NOMO-1 treated with DMSO at 0.1 percent for 48 hours (cell line): ENCODE measurements around the gene SETD9.

Experiments
- DNase-seq: peaks from one replicate; lab custom pipeline; 2025; ENCODE audit not compliant: unreplicated experiment; lab: John Stamatoyannopoulos, UW

Gene SETD9

DNA sequence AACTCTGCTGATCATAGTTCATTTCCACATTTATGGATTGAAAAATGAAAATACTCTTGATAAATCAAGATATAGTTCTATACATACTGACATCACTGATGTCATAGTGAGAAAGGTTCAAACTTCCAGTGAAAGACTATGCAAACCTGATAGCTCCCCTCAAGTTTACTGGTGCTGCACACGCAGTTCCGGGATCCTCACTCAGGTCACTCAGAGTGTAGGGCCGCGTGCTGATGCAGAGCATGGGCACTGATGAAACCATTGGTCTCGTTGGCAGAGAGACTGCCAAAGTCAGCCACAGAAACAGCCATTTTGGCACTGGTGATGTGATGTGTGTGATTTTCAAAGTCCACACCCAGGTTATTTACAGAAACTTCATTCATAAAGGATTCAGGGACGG, 13.5 kb downstream of the SETD9 start:
- no peak for DNase-seq

DNA sequence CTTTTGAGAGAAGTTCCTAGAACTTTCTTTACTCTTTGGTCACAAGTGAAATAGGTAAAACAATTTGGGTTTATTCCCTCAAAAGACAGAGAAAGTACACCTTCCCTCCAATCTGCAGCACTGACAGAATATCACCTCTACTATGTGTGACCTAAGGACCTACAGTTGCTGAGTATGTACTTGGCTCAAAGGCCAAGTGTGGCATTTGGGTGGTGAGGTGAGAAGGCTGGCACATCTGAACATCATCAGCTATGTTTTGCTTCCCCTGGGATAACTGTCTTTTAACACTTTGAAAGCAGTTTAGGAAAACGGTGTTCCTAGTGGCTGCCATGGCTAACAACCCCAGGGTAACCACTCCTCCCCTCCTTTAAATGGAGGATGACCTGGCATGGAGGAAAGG, 24.9 kb downstream of the SETD9 start:
- DNase-seq: no peak

DNA sequence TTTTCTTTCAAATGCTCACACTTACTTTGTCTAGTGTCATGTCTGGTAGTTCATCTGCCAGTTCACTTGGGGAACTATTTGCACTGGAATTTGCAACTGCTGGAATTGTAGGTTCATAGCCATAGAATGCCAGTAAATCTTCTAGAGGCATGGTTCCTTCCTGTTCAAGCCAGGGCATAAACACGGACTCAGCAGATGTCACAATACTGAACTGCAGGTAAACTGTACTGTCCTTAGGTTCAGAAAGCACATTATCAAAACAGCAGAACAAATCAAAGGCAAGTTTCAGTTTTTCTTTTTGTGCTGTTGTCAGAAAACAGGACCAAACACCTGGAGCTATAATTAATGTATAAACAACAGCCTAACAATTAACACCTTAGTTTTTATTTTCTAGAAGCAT, 29.5 kb downstream of the SETD9 start:
- no peak for DNase-seq

DNA sequence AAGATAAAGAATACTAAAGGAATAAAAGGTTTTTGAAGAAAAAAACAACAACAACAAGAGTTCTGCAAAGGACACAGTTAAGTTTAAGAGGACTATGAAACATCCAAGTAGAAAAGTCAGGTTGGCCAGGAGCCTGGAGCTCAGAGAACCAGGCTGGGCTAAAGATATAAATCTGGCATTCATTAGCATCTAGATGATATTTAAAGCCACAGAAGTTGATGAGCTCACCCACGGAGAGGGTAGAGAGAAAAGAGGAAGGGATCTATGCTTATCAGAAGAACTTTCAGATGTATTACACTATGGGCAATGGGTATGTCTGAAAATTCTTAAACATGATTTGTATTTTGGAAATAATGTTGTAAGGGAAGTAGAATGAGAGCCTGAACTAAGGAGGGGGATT, 32.6 kb downstream of the SETD9 start:
- no peak for DNase-seq

DNA sequence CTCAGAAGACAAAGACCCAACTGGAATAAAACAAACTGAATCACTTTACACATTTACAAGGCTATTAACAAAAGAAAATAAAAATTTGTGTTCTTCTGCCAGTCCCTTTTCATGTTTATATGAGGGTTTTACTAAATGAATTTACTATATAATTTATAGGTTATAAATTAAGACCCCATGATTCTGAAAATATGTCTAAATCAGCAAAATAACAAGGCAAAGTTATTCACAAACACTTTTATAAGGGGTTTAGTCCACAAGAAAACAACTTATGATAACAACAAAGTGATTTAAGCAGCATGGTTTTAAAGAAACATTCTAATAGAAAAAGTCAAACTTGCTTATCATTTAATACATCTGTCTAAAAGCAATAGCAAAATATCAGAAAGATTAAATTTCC, 37.7 kb downstream of the SETD9 start:
- DNase-seq: no peak

DNA sequence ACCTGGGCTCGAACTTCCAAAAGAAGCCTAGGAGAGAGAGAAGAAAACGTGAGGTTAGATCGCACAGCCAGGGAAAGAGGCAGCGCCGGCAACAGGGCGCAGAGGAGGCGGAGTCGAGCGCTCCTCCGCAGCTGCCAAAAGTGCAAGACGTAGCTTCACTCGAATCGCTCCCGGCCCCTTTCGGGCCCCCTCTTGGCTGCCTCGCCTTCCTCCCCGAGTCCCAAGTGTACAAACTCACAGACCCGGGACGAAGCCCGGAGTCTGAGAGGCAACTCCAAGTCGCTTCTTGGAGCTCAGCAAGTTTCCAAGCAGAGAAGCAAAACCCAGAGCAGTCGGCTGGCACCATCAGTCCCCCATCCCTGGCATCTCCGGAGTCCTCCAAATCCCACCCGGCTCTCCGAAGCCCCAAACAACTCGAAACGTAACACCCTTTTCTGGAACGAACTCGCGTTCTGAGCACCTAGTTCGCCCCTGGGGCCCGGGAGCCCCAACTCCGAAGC, 41.3 kb downstream of the SETD9 start:
- DNase-seq: peak; percentile 46

DNA sequence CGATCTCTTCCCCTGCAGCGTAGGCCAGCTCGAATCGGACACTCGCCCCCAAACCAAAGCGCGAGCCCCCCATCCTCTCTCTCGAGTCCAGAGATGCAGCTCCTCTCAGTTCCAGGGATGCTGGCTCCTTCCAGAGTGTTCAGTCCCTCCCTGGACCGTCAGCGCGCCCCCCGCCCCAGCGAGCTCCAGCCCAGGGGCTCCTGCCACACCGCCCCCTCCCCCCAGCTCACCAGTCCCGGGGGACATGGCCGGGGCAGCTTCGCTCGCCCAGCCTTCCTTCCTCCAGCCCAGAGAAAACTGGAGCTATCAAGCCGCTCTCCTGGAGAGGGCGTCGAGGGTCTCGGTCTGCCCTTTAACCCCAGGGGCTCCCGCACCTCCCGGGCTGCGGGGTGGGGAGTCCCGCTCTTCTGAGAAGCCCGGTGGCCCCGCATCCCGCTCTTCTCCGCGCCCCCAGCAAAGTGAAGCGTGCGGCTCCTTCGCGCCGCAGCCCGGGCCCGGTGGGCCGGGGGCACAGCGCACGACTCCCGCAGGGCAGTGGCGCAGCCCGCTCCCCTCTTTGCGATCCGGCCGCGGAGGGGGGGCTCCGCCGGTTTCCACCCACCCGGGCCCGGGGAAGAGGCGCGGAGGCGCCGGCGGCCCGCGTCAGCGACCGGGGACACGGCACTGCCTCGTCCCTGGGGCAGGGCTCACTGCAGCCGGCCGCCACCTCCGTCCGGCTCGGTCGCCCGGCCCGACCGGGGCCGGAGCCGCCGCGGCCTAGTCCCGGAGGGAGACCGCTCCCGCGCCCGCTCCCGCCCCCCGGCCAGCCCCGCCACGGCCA, 41.9 kb downstream of the SETD9 start:
- no peak for DNase-seq

DNA sequence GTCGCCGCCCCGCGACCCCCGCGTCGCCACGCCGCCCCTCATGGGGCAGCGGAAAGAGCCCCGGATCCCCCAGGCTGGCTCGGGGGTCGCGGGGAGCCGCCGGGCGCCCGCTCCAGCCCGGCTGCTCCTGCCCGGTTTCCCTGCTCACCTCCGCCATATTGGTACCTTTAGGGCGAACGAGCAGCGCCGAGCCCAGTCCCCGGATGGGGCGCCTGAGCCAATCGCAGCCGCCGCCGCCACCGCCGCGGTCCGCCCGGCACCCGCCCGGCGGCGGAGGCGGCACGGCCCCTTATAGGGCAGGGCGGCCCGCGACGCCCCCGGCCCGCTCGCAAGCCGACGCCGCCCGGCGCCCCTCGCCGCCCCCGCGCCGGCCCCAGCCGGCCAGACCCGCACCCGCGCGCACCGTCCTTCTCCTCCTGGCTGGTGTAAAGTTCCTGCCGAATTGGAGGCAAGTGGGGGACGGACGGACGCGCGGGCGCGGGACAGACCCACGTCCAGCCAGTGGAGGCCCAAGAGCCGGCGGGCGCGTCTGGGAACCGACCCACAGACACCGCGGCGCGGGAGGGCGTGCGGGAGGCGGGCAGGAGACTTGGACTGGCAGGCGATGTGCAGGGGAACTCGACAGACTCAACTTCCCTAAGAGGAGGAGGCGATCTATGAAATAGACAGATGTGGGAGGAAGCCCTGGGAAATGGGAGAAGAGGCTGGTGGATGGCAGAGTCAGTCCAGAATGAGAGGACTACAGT, 42.7 kb downstream of the SETD9 start, which contains the start of gene MIER3:
MIER3 (minus strand) TSS at position 178 of the 746 bp plus-strand sequence; CDS start at position 157, 21 bp downstream.
- peak; percentile 50 for DNase-seq

DNA sequence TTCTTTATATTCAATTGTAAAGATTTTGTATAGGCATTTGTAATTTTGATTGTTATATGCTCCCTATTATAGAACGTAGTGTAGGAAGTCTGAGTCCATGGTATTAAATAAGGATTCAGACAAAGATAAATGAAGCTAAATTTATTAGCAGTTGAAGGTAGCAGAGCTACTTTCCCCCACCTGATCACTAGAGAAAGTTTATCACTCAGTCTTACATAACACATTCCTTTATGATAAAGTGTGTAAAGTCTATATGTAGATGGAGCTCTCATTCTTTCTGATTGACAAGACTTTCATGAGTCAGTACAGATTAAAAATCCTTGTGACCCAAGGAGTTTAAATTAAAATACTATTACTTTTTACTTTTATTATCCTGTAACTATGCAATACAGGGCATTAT, 44.9 kb downstream of the SETD9 start:
- no peak for DNase-seq

DNA sequence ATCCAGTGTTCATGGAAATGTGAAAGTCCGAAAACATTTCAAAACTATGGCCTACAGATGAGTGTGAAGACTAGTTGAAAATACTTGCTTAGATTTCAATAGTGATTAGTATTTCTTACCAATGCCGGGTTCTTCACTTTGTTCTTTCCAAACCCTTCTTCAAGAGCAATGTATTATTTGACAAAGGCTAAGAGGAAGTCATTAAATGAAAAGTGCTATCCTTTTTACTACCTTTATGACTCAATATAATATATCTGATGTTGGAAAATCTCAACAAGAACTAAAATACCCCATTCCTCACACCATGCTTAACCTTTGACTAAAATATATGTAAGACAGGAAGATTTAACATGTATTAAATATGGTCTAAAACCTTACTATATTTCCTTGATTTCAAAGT, 49.2 kb downstream of the SETD9 start:
- DNase-seq: peak; percentile 10

DNA sequence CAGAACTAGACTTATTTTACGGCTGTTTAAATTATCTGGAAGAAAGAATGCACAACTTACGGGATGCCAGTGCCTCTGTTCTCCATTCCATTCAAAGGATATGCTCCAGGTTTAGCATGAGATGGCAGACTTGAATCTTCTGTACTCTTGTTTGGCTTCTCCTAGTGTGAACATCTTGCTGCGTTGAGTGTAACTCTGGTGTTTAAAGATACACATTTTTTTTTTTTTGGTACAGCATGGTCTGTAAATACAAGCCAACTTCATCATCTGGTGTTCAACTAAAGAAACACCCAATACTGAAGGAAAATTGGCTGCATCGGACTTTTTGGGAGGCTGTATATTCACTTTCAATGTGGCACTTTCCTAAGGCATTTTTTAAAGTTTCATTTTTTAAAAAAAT, 49.9 kb downstream of the SETD9 start:
- DNase-seq: no peak

DNA sequence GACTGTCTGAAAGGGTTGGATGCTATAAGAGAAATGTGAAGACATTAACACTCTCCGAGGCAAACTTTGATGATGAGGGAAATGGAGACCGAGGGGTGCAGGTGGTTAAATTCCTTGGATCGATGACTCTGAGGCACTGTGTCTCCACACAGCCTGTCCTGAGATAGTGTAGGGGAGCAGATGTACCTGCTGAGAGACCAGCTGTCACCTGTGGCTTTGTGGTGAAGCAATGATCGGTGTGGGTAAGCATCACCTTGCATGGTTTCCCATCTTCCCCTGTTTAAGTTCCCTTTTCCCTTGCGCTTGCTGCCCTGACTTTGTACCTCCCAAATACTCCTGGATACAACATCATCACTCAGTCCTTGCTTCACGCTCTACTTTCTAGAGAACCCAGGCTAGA, 52.4 kb downstream of the SETD9 start:
- DNase-seq: no peak

DNA sequence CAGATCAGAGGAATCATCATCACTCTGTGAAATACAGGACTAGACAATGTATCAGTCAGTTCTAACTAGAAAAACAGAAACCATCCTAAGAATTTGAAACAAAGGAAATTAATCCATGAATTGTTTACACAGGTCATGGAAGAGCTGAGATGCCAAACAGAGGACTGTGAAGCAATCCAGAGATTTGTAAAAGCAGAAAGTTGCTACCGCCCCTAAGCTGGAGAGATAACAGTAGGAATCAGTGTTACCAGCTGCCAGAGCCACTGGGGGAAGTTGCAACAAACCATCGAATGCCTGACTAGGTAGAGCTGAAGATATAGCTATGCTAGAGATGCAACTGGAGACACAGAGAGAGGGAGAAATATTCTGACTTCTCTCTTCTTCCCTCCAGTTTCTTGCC, 52.9 kb downstream of the SETD9 start:
- no peak for DNase-seq

DNA sequence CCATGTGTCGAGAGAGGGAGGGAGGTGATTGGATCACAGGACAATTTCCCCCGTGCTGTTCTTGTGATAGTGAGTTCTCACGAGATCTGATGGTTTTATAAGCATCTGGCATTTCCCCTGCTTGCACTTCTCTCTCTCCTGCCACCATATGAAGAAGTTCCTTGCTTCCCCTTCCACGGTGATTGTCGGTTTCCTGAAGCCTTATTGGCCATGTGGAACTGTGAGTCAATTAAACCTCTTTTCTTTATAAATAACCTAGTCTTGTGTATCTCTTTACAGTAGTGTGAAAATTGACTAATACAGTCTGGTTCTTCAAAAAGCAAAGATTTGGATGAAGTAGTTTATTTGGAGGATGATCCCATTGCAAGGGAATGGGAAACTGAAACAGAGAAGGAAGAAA, 53.9 kb downstream of the SETD9 start:
- peak; percentile 30 for DNase-seq

DNA sequence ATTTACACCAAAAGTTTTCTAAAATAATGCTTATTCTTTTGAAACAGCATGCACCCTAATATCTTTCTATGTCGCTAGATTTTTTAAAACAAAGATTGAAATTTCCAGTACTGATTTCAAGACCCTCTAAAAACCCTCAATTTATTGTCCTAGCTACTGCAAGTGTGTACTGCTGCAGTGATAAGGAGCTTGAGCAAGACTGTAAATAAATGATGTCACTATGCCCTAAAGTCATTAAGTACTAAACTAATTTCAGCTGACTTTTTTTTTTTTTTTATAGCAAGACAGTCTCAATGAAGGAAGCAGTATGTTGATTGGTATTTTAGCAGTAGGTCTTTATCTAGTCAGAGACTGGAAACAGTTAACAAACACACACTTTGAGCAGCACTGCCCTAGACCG, 54.8 kb downstream of the SETD9 start:
- DNase-seq: no peak
